ENCODE measurements around the gene CSF2RB.

- TF ChIP-seq JUNB (IDR thresholded peaks at IDR 0.05) = no peak
- TF ChIP-seq TARDBP (IDR thresholded peaks at IDR 0.05; ENCODE audit: borderline replicate concordance) = no peak
- TF ChIP-seq CEBPB (IDR thresholded peaks at IDR 0.05; ENCODE audit: borderline replicate concordance in 1 of 2, low read depth in 2 of 2, low read length in 2 of 2) = no peak
- TF ChIP-seq CTCF (IDR thresholded peaks at IDR 0.05 in 2 of 3, conservative IDR thresholded peaks at IDR 0.05 in 1 of 3; ENCODE audit: control insufficient read depth in 2 of 3, extremely low read depth in 1 of 3, insufficient read depth in 1 of 3, low read depth in 3 of 3, low read length in 3 of 3) = peak in 2 of 3 experiments; percentile 21 to 39; a peak in 5 of 6 replicates
- TF ChIP-seq EZH2 (IDR thresholded peaks at IDR 0.05; ENCODE audit: borderline replicate concordance, control insufficient read depth, low read depth, low read length) = no peak
- no peak for TF ChIP-seq SIN3A (IDR thresholded peaks at IDR 0.05; ENCODE audit: low read depth, low read length)
- TF ChIP-seq, protein P1, sequence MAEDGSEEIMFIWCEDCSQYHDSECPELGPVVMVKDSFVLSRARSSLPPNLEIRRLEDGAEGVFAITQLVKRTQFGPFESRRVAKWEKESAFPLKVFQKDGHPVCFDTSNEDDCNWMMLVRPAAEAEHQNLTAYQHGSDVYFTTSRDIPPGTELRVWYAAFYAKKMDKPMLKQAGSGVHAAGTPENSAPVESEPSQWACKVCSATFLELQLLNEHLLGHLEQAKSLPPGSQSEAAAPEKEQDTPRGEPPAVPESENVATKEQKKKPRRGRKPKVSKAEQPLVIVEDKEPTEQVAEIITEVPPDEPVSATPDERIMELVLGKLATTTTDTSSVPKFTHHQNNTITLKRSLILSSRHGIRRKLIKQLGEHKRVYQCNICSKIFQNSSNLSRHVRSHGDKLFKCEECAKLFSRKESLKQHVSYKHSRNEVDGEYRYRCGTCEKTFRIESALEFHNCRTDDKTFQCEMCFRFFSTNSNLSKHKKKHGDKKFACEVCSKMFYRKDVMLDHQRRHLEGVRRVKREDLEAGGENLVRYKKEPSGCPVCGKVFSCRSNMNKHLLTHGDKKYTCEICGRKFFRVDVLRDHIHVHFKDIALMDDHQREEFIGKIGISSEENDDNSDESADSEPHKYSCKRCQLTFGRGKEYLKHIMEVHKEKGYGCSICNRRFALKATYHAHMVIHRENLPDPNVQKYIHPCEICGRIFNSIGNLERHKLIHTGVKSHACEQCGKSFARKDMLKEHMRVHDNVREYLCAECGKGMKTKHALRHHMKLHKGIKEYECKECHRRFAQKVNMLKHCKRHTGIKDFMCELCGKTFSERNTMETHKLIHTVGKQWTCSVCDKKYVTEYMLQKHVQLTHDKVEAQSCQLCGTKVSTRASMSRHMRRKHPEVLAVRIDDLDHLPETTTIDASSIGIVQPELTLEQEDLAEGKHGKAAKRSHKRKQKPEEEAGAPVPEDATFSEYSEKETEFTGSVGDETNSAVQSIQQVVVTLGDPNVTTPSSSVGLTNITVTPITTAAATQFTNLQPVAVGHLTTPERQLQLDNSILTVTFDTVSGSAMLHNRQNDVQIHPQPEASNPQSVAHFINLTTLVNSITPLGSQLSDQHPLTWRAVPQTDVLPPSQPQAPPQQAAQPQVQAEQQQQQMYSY (CRISPR knock-in tag; IDR thresholded peaks at IDR 0.05) = no peak
Measured at GRCh38 chr22:36946421-36947158, 33.2 kb downstream of the CSF2RB start.

All from GM12878 (cell line).